HCT116 (cell line): ENCODE measurements around the gene ARSB. TPM values are rescaled to one million over a fixed set of nuclear protein-coding genes. Genes with fewer than 3 reads are reported as not detected.

ENCODE experiments used
- ATAC-seq: fragments of 200-7000 bp; cut with Tn5 transposase; 2 replicates; pipeline ENCODE4 v1.9.1; 2020; ENCODE audit warnings: mild to moderate bottlenecking, moderate library complexity
- BruUV-seq: library from RNA; stranded (reverse); fragments of 400-500 nt; replicated peaks from 2 replicates; lab custom pipeline; 2021; lab: Mats Ljungman, UMichigan
- CTCF ChIA-PET: fragments of 300-600 bp; sonication (Branson Sonifier 250); formaldehyde crosslinking; loops from one replicate; lab custom pipeline; 2021; ENCODE audit warnings: antibody characterized with exemption; lab: Charles Lee
- POLR2A ChIA-PET: fragments of 300-600, 350-600 bp; sonication (Branson Sonifier 250); formaldehyde crosslinking; loops from one replicate; lab custom pipeline; 2021; ENCODE audit warnings: antibody characterized with exemption; lab: Charles Lee
- RAD21 ChIA-PET, 2 experiments: fragments of 300-600 bp; sonication (Branson Sonifier 250); formaldehyde crosslinking; loops; one replicate each; lab custom pipeline; 2023; ENCODE audit warnings: low total read pairs in 2 of 2; ENCODE audit not compliant: uncharacterized antibody in 2 of 2, unreplicated experiment in 2 of 2, low non-redundant PET in 1 of 2; lab: Charles Lee
- DNase-seq: peaks from one replicate; pipeline ENCODE4 v3.0.0-alpha.2; 2010; ENCODE audit warnings: low read depth, low spot score
- H2AFZ ChIP-seq: fragments of 200-600 bp; shearing (Covaris generic), sonication (generic); 2 replicates; pipeline ENCODE4 v1.6.1; 2017; ENCODE audit warnings: low read depth, mixed run types, mixed read lengths, antibody characterized with exemption, low read length; ENCODE audit not compliant: poor library complexity, severe bottlenecking
- H3K27ac ChIP-seq: 2 replicates; pipeline ENCODE4 v1.5.1; 2012; ENCODE audit warnings: low read depth, low read length
- H3K27me3 ChIP-seq: fragments of 200-600 bp; sonication (generic); 2 replicates; pipeline ENCODE4 v1.6.1; 2016; ENCODE audit warnings: mixed run types, low read length, mixed read lengths; ENCODE audit not compliant: insufficient read depth
- H3K36me3 ChIP-seq, 2 experiments: fragments of 200-500 bp in 1 of 2; fragments of 200-600 bp in 1 of 2; sonication (Bioruptor generic) in 1 of 2; sonication (generic) in 1 of 2; 2 replicates each; pipeline versions ENCODE4 v1.5.1 to v1.6.1; 2014 to 2016; ENCODE audit warnings: low read length in 2 of 2, inconsistent platforms in 1 of 2, mixed read lengths in 1 of 2, mixed run types in 1 of 2; ENCODE audit not compliant: insufficient read depth in 2 of 2, control insufficient read depth in 1 of 2
- H3K4me1 ChIP-seq, 2 experiments: fragments of 200-600 bp in 1 of 2; sonication (generic) in 1 of 2; 2 replicates each; pipeline versions ENCODE4 v1.5.1 to v1.6.1; 2012 to 2017; ENCODE audit warnings: low read length in 2 of 2, inconsistent platforms in 1 of 2, mild to moderate bottlenecking in 1 of 2, mixed read lengths in 1 of 2, mixed run types in 1 of 2, moderate library complexity in 1 of 2; ENCODE audit not compliant: insufficient read depth in 2 of 2, control insufficient read depth in 1 of 2
- H3K4me2 ChIP-seq: fragments of 200-600 bp; sonication (generic); 2 replicates; pipeline ENCODE4 v1.6.1; 2017; ENCODE audit warnings: mixed run types, low read length, mixed read lengths
- H3K4me3 ChIP-seq, 2 experiments: fragments of 200-600 bp in 1 of 2; sonication (generic) in 1 of 2; replicated peaks in 1 of 2; 2 replicates each; pipeline ENCODE4 v1.5.1; 2011 to 2016; ENCODE audit warnings: low read length in 2 of 2, control low read depth in 1 of 2, low read depth in 1 of 2, mild to moderate bottlenecking in 1 of 2, mixed read lengths in 1 of 2, mixed run types in 1 of 2
- H3K79me2 ChIP-seq: fragments of 200-600 bp; sonication (generic); 2 replicates; pipeline ENCODE4 v1.6.1; 2017; ENCODE audit warnings: mild to moderate bottlenecking, mixed run types, low read length, moderate library complexity, mixed read lengths; ENCODE audit not compliant: insufficient read depth
- H3K9ac ChIP-seq: fragments of 200-600 bp; sonication (generic); 2 replicates; pipeline ENCODE4 v1.6.1; 2016; ENCODE audit warnings: low read length, mixed read lengths
- H3K9me2 ChIP-seq: fragments of 200-600 bp; sonication (generic), shearing (Covaris generic); 2 replicates; pipeline ENCODE4 v1.6.1; 2017; ENCODE audit warnings: mixed run types, mild to moderate bottlenecking, moderate library complexity; ENCODE audit not compliant: insufficient read depth
- H3K9me3 ChIP-seq, 2 experiments: fragments of 200-500 bp in 1 of 2; fragments of 200-600 bp in 1 of 2; sonication (Bioruptor generic) in 1 of 2; sonication (generic) in 1 of 2; 2 replicates each; pipeline ENCODE4 v1.6.1; 2014 to 2017; ENCODE audit warnings: low read length in 2 of 2, mixed read lengths in 2 of 2, inconsistent platforms in 1 of 2, low read depth in 1 of 2, mild to moderate bottlenecking in 1 of 2, mixed run types in 1 of 2, moderate library complexity in 1 of 2; ENCODE audit not compliant: control insufficient read depth in 1 of 2, insufficient read depth in 1 of 2
- H4K20me1 ChIP-seq: fragments of 200-600 bp; sonication (generic), shearing (Covaris generic); 2 replicates; pipeline ENCODE4 v1.6.1; 2017; ENCODE audit warnings: mixed run types, mild to moderate bottlenecking, moderate library complexity; ENCODE audit not compliant: insufficient read depth
- CBX3 ChIP-seq: IDR thresholded peaks from 2 replicates; pipeline ENCODE4 v1.6.1; 2012; ENCODE audit warnings: low read depth
- EGR1 ChIP-seq: IDR thresholded peaks from 2 replicates; pipeline ENCODE4 v1.6.1; 2012; ENCODE audit warnings: low read depth
- ELF1 ChIP-seq: IDR thresholded peaks from 2 replicates; pipeline ENCODE4 v1.6.1; 2012; ENCODE audit warnings: low read depth, borderline replicate concordance
- EZH2 ChIP-seq: fragments of 200-600 bp; sonication (generic); IDR thresholded peaks from 2 replicates; pipeline ENCODE4 v1.6.1; 2017; ENCODE audit warnings: antibody characterized with exemption, mixed run types
- JUND ChIP-seq: IDR thresholded peaks from 2 replicates; pipeline ENCODE4 v1.6.1; 2012
- POLR2A ChIP-seq: IDR thresholded peaks from 2 replicates; pipeline ENCODE4 v1.7.0; 2011; ENCODE audit warnings: borderline replicate concordance; ENCODE audit not compliant: insufficient read depth, insufficient read length; ENCODE audit errors: extremely low read depth
- SIN3A ChIP-seq: IDR thresholded peaks from 2 replicates; pipeline ENCODE4 v1.6.1; 2012; ENCODE audit warnings: low read depth
- SP1 ChIP-seq: IDR thresholded peaks from 2 replicates; pipeline ENCODE4 v1.6.1; 2012; ENCODE audit warnings: low read depth
- TCF7L2 ChIP-seq: IDR thresholded peaks from 2 replicates; pipeline ENCODE4 v1.7.0; 2011; ENCODE audit warnings: borderline replicate concordance, inconsistent platforms; ENCODE audit not compliant: insufficient read depth, insufficient read length; ENCODE audit errors: extremely low read depth
- YY1 ChIP-seq: IDR thresholded peaks from 2 replicates; pipeline ENCODE4 v1.6.1; 2011; ENCODE audit warnings: low read length, low read depth, moderate library complexity, mild to moderate bottlenecking; ENCODE audit not compliant: insufficient replicate concordance; ENCODE audit errors: extremely low read depth
- ZFX ChIP-seq: fragments of 450-650 bp; IDR thresholded peaks from 2 replicates; pipeline ENCODE4 v1.6.1; 2017
- intact Hi-C: fragments of 100-400 bp; cut with micrococcal nuclease; formaldehyde crosslinking; loops from 2 replicates; pipeline ENCODE4 v1.10.0; 2022
- total RNA-seq: library from RNA; stranded (reverse); gene quantifications from one replicate; pipeline ENCODE4 v1.2.1, GENCODE V29; 2021; ENCODE audit not compliant: unreplicated experiment
- TF ChIP-seq, protein P1 (sequence below): IDR thresholded peaks from 2 replicates; pipeline ENCODE4 v1.6.1; 2012
- TF ChIP-seq, protein P2 (sequence below): IDR thresholded peaks from 2 replicates; pipeline ENCODE4 v1.6.1; 2012; ENCODE audit warnings: low read depth
- TF ChIP-seq, protein P3 (sequence below): IDR thresholded peaks from 2 replicates; pipeline ENCODE4 v1.6.1; 2012

ARSB gene
- total RNA-seq, 1 experiment from 2014 or later: 4.8 TPM

DNA sequence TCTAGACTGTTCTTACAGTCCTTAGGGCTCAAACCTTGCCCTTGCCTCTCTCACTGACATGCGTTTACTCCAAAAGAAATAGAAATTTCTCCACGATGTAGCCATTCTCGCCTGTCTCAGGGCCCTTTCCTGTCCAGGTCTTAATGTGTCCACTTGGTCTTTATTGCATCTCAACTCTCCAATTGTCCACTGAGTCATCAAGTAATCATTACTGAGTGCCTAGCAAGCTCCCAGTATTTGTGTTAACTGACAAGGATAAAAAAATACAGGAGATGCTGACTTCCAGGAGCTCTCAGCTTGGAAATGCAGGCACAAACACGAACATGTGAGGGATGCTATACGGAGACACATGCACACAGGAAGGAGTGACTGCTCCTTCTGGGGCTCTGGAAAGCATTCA, 147.3 kb downstream of the ARSB start:
- POLR2A ChIA-PET: no interaction called here
- H3K4me2 ChIP-seq: no peak overlapping the region
- no peaks in the 10 kb centered on the region for H3K4me1 ChIP-seq
- no peaks in the 10 kb centered on the region for H3K9me3 ChIP-seq
- no peaks in the 10 kb centered on the region for H4K20me1 ChIP-seq
- no peaks in the 10 kb centered on the region for H3K9me2 ChIP-seq
- no peaks in the 10 kb centered on the region for H3K79me2 ChIP-seq
- intact Hi-C loops: no loop called here
- H3K36me3 ChIP-seq: no peaks in the 10 kb centered on the region
- CTCF ChIA-PET: no interaction called here
- no peak overlapping the region for H3K9ac ChIP-seq
- no peaks in the 10 kb centered on the region for H3K27me3 ChIP-seq
- H3K27ac ChIP-seq: no peak overlapping the region
- no peak overlapping the region for H2AFZ ChIP-seq
- TF ChIP-seq, protein P1, sequence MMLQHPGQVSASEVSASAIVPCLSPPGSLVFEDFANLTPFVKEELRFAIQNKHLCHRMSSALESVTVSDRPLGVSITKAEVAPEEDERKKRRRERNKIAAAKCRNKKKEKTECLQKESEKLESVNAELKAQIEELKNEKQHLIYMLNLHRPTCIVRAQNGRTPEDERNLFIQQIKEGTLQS: no peak
- TF ChIP-seq JUND (no peak), EGR1 (no peak), YY1 (no peak), SP1 (no peak), ZFX (no peak), POLR2A (no peak), SIN3A (no peak), ELF1 (no peak), EZH2 (no peak), TCF7L2 (no peak), CBX3 (no peak)
- TF ChIP-seq, protein P2, sequence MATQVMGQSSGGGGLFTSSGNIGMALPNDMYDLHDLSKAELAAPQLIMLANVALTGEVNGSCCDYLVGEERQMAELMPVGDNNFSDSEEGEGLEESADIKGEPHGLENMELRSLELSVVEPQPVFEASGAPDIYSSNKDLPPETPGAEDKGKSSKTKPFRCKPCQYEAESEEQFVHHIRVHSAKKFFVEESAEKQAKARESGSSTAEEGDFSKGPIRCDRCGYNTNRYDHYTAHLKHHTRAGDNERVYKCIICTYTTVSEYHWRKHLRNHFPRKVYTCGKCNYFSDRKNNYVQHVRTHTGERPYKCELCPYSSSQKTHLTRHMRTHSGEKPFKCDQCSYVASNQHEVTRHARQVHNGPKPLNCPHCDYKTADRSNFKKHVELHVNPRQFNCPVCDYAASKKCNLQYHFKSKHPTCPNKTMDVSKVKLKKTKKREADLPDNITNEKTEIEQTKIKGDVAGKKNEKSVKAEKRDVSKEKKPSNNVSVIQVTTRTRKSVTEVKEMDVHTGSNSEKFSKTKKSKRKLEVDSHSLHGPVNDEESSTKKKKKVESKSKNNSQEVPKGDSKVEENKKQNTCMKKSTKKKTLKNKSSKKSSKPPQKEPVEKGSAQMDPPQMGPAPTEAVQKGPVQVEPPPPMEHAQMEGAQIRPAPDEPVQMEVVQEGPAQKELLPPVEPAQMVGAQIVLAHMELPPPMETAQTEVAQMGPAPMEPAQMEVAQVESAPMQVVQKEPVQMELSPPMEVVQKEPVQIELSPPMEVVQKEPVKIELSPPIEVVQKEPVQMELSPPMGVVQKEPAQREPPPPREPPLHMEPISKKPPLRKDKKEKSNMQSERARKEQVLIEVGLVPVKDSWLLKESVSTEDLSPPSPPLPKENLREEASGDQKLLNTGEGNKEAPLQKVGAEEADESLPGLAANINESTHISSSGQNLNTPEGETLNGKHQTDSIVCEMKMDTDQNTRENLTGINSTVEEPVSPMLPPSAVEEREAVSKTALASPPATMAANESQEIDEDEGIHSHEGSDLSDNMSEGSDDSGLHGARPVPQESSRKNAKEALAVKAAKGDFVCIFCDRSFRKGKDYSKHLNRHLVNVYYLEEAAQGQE: no peak
- TF ChIP-seq, protein P3, sequence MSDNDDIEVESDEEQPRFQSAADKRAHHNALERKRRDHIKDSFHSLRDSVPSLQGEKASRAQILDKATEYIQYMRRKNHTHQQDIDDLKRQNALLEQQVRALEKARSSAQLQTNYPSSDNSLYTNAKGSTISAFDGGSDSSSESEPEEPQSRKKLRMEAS: no peak
- no TSS peak for BruUV-seq
- RAD21 ChIA-PET: no interaction called here
- ATAC-seq: no peak
- H3K4me3 ChIP-seq: no peak overlapping the region
- DNase-seq: no peak
